SK-N-SH (cell line): Measurements from ENCODE around the gene BFSP2. TPM values are rescaled to one million over a fixed set of nuclear protein-coding genes. Genes with fewer than 3 reads are reported as not detected.

Experiments used
- CTCF ChIA-PET: fragments of 300-600, 350-600 bp; formaldehyde crosslinking; extraction: SDS; loops from one replicate; lab custom pipeline; 2021; lab: Yijun Ruan, JAX
- POLR2A ChIA-PET: fragments of 350-600 bp; sonication (Branson Sonifier 250); formaldehyde crosslinking; extraction: SDS; loops from one replicate; lab custom pipeline; 2020; ENCODE audit warnings: antibody characterized with exemption, inconsistent platforms; lab: Yijun Ruan, JAX
- DNase-seq: peaks from one replicate; pipeline ENCODE4 v3.0.0; 2012
- H2AFZ ChIP-seq: fragments of 200-600 bp; sonication (generic); 2 replicates; pipeline ENCODE4 v1.8.1; 2016; ENCODE audit warnings: antibody characterized with exemption, mild to moderate bottlenecking, low read depth
- H3F3A ChIP-seq: fragments of 200-600 bp; sonication (generic); replicated peaks from 2 replicates; pipeline ENCODE3; 2016; ENCODE audit warnings: antibody characterized with exemption, mild to moderate bottlenecking; ENCODE audit not compliant: insufficient read depth
- H3K27ac ChIP-seq, 2 experiments: fragments of 200-500 bp in 1 of 2; fragments of 200-600 bp in 1 of 2; sonication (Bioruptor generic) in 1 of 2; sonication (generic), shearing (Covaris generic) in 1 of 2; 2 replicates each; pipeline versions ENCODE4 v1.5.1 to v1.6.1; 2014 to 2016; ENCODE audit warnings: low read depth in 2 of 2, inconsistent platforms in 1 of 2, low read length in 1 of 2, mild to moderate bottlenecking in 1 of 2, mixed read lengths in 1 of 2
- H3K27me3 ChIP-seq: fragments of 200-600 bp; sonication (generic), shearing (Covaris generic); 2 replicates; pipeline ENCODE4 v1.6.1; 2016; ENCODE audit warnings: mixed run types; ENCODE audit not compliant: insufficient read depth
- H3K36me3 ChIP-seq, 2 experiments: fragments of 200-500 bp in 1 of 2; fragments of 200-600 bp in 1 of 2; sonication (Bioruptor generic) in 1 of 2; sonication (generic) in 1 of 2; replicated peaks in 1 of 2; 2 replicates each; pipeline versions ENCODE3 to v1.5.1; 2014 to 2016; ENCODE audit warnings: low read length in 1 of 2, mild to moderate bottlenecking in 1 of 2; ENCODE audit not compliant: insufficient read depth in 2 of 2, control insufficient read depth in 1 of 2
- H3K4me1 ChIP-seq, 2 experiments: fragments of 200-500 bp in 1 of 2; fragments of 200-600 bp in 1 of 2; sonication (Bioruptor generic) in 1 of 2; sonication (generic), shearing (Covaris generic) in 1 of 2; 2 replicates each; pipeline versions ENCODE4 v1.5.1 to v1.6.1; 2014 to 2016; ENCODE audit warnings: low read depth in 1 of 2, low read length in 1 of 2, mixed run types in 1 of 2; ENCODE audit not compliant: insufficient read depth in 2 of 2, control insufficient read depth in 1 of 2
- H3K4me2 ChIP-seq: fragments of 200-600 bp; sonication (generic), shearing (Covaris generic); 2 replicates; pipeline ENCODE4 v1.6.1; 2017; ENCODE audit warnings: mixed run types
- H3K4me3 ChIP-seq, 2 experiments: fragments of 200-500 bp in 1 of 2; fragments of 200-600 bp in 1 of 2; sonication (Bioruptor generic) in 1 of 2; sonication (generic), shearing (Covaris generic) in 1 of 2; 2 replicates each; pipeline versions ENCODE4 v1.5.1 to v1.8.1; 2014 to 2016; ENCODE audit warnings: low read depth in 2 of 2, inconsistent platforms in 1 of 2, low read length in 1 of 2, mild to moderate bottlenecking in 1 of 2, mixed read lengths in 1 of 2, moderate library complexity in 1 of 2
- H3K79me2 ChIP-seq: fragments of 200-600 bp; sonication (generic); 2 replicates; pipeline ENCODE4 v1.8.1; 2017; ENCODE audit warnings: mild to moderate bottlenecking; ENCODE audit not compliant: insufficient read depth
- H3K9ac ChIP-seq: fragments of 200-600 bp; sonication (generic); 2 replicates; pipeline ENCODE4 v1.6.1; 2017; ENCODE audit warnings: mixed run types
- H3K9me2 ChIP-seq: fragments of 200-600 bp; sonication (generic); 2 replicates; pipeline ENCODE4 v1.6.1; 2017; ENCODE audit warnings: mixed run types
- H3K9me3 ChIP-seq: fragments of 200-600 bp; sonication (generic); 2 replicates; pipeline ENCODE4 v1.6.1; 2017; ENCODE audit warnings: mixed run types, mild to moderate bottlenecking, moderate library complexity
- H4K20me1 ChIP-seq: fragments of 200-600 bp; sonication (generic); 2 replicates; pipeline ENCODE4 v1.6.1; 2017; ENCODE audit warnings: mild to moderate bottlenecking, mixed run types; ENCODE audit not compliant: insufficient read depth
- CHD2 ChIP-seq: fragments of 150-350 bp; IDR thresholded peaks from 2 replicates; pipeline ENCODE4 v1.6.1; 2018; ENCODE audit warnings: low read length; ENCODE audit not compliant: partially characterized antibody
- ELF1 ChIP-seq: IDR thresholded peaks from 2 replicates; pipeline ENCODE4 v1.4.0; 2012
- EP300 ChIP-seq, 2 experiments: IDR thresholded peaks; 2 replicates each; pipeline versions ENCODE4 v1.4.0 to v1.6.1; 2012; ENCODE audit warnings: borderline replicate concordance in 1 of 2, low read depth in 1 of 2, low read length in 1 of 2
- FOXJ3 ChIP-seq: sonication (generic); formaldehyde crosslinking; IDR thresholded peaks from 2 replicates; pipeline ENCODE4 v1.5.1; 2020; ENCODE audit warnings: mild to moderate bottlenecking, missing genetic modification reagents
- FOXM1 ChIP-seq: IDR thresholded peaks from 2 replicates; pipeline ENCODE4 v1.4.0; 2012; ENCODE audit warnings: low read depth, mild to moderate bottlenecking
- MEF2A ChIP-seq: IDR thresholded peaks from 2 replicates; pipeline ENCODE4 v1.4.0; 2012; ENCODE audit warnings: low read depth, borderline replicate concordance
- RAD21 ChIP-seq: IDR thresholded peaks from 2 replicates; pipeline ENCODE4 v1.6.1; 2012; ENCODE audit warnings: mild to moderate bottlenecking, low read length
- RFX5 ChIP-seq: IDR thresholded peaks from 2 replicates; pipeline ENCODE4 v1.6.1; 2012; ENCODE audit warnings: mild to moderate bottlenecking, improper control_type of control experiment, low read length
- SMC3 ChIP-seq: IDR thresholded peaks from 2 replicates; pipeline ENCODE4 v1.6.1; 2012; ENCODE audit warnings: low read depth, low read length, improper control_type of control experiment
- TAF1 ChIP-seq: IDR thresholded peaks from 2 replicates; pipeline ENCODE4 v1.6.1; 2012; ENCODE audit warnings: low read depth, mild to moderate bottlenecking, low read length, moderate library complexity, borderline replicate concordance
- TEAD4 ChIP-seq: IDR thresholded peaks from 2 replicates; pipeline ENCODE4 v1.4.0; 2012; ENCODE audit warnings: mild to moderate bottlenecking, borderline replicate concordance; ENCODE audit not compliant: insufficient read depth
- ZBTB33 ChIP-seq: IDR thresholded peaks from 2 replicates; pipeline ENCODE4 v1.4.0; 2012; ENCODE audit warnings: low read depth, borderline replicate concordance
- WGBS: methylation state at CpG from one replicate; pipeline ENCODE4 v1.1.6; 2017; ENCODE audit warnings: low lambda C conversion rate; 5-methylcytosine and 5-hydroxymethylcytosine counted together
- polyA plus RNA-seq, 3 experiments: library from polyadenylated mRNA; depleted of rRNA; stranded (reverse); fragments of >200 nt; gene quantifications; 2 replicates each; pipeline ENCODE4 v1.2.3, GENCODE V29; 2012
- TF ChIP-seq, protein P1 (sequence below): fragments of 200-600 bp; sonication (generic); IDR thresholded peaks from 2 replicates; pipeline ENCODE4 v1.6.1; 2017; ENCODE audit warnings: antibody characterized with exemption, mild to moderate bottlenecking, moderate library complexity
- TF ChIP-seq, protein P2 (sequence below): IDR thresholded peaks from 2 replicates; pipeline ENCODE4 v1.6.1; 2012; ENCODE audit warnings: mild to moderate bottlenecking, low read depth, low read length, moderate library complexity

Gene BFSP2
- polyA plus RNA-seq, 1 of the 3 experiments (the other 2 are of a cell fraction): not detected

- 71% methylated on average over 6 of the region's 7 CpGs for WGBS
- Histone ChIP-seq H3K4me2 (no peak overlapping the region), H3K9me3 (no peaks in the 10 kb centered on the region), H3K9me2 (no peaks in the 10 kb centered on the region), H3K79me2 (no peaks in the 10 kb centered on the region), H3K36me3 (no peaks in the 10 kb centered on the region), H3K27me3 (no peaks in the 10 kb centered on the region), H3K9ac (no peak overlapping the region), H3K4me3 (no peak overlapping the region), H3K27ac (no peak overlapping the region), H3K4me1 (peaks cover 0 to 2% of the 10 kb centered on the region in 2 experiments; a peak in 1 of 4 replicates), H2AFZ (no peak overlapping the region), H4K20me1 (no peaks in the 10 kb centered on the region), H3F3A (no peaks in the 10 kb centered on the region)
- CTCF ChIA-PET: interaction anchor here (1.4 kb wide), 1 partner anchor 109 kb away, joined by 4 read pairs; no protein-coding TSS in a partner anchor
- TF ChIP-seq SMC3: no peak
- TF ChIP-seq RAD21: no peak
- no peak for TF ChIP-seq MEF2A
- POLR2A ChIA-PET: no interaction called here
- no peak for DNase-seq
These were observed 69.4 kb downstream of the BFSP2 start for GRCh38 chr3:133469140-133469731.

GRCh38 chr3:133472242-133472641 is 72.4 kb downstream of the BFSP2 start:
- Histone ChIP-seq H3K36me3 (no peaks in the 10 kb centered on the region), H3K27me3 (no peaks in the 10 kb centered on the region), H3F3A (no peaks in the 10 kb centered on the region), H4K20me1 (no peaks in the 10 kb centered on the region), H3K9me2 (no peaks in the 10 kb centered on the region), H3K4me1 (peaks cover 0 to 3% of the 10 kb centered on the region in 2 experiments; a peak in 1 of 4 replicates), H2AFZ (no peak overlapping the region), H3K79me2 (no peaks in the 10 kb centered on the region), H3K9me3 (no peaks in the 10 kb centered on the region), H3K9ac (no peak overlapping the region), H3K4me2 (no peak overlapping the region), H3K4me3 (no peak overlapping the region), H3K27ac (no peak overlapping the region)
- TF ChIP-seq EP300 (IDR thresholded peaks at IDR 0.05; ENCODE audit: borderline replicate concordance in 1 of 2, low read depth in 1 of 2, low read length in 1 of 2): no peak
- TF ChIP-seq, protein P1, sequence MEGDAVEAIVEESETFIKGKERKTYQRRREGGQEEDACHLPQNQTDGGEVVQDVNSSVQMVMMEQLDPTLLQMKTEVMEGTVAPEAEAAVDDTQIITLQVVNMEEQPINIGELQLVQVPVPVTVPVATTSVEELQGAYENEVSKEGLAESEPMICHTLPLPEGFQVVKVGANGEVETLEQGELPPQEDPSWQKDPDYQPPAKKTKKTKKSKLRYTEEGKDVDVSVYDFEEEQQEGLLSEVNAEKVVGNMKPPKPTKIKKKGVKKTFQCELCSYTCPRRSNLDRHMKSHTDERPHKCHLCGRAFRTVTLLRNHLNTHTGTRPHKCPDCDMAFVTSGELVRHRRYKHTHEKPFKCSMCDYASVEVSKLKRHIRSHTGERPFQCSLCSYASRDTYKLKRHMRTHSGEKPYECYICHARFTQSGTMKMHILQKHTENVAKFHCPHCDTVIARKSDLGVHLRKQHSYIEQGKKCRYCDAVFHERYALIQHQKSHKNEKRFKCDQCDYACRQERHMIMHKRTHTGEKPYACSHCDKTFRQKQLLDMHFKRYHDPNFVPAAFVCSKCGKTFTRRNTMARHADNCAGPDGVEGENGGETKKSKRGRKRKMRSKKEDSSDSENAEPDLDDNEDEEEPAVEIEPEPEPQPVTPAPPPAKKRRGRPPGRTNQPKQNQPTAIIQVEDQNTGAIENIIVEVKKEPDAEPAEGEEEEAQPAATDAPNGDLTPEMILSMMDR: no peak
- no peak for TF ChIP-seq FOXM1
- no peak for TF ChIP-seq FOXJ3 (CRISPR knock-in tag)
- TF ChIP-seq CHD2: no peak
- TF ChIP-seq, protein P2, sequence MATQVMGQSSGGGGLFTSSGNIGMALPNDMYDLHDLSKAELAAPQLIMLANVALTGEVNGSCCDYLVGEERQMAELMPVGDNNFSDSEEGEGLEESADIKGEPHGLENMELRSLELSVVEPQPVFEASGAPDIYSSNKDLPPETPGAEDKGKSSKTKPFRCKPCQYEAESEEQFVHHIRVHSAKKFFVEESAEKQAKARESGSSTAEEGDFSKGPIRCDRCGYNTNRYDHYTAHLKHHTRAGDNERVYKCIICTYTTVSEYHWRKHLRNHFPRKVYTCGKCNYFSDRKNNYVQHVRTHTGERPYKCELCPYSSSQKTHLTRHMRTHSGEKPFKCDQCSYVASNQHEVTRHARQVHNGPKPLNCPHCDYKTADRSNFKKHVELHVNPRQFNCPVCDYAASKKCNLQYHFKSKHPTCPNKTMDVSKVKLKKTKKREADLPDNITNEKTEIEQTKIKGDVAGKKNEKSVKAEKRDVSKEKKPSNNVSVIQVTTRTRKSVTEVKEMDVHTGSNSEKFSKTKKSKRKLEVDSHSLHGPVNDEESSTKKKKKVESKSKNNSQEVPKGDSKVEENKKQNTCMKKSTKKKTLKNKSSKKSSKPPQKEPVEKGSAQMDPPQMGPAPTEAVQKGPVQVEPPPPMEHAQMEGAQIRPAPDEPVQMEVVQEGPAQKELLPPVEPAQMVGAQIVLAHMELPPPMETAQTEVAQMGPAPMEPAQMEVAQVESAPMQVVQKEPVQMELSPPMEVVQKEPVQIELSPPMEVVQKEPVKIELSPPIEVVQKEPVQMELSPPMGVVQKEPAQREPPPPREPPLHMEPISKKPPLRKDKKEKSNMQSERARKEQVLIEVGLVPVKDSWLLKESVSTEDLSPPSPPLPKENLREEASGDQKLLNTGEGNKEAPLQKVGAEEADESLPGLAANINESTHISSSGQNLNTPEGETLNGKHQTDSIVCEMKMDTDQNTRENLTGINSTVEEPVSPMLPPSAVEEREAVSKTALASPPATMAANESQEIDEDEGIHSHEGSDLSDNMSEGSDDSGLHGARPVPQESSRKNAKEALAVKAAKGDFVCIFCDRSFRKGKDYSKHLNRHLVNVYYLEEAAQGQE: no peak
- no peak for TF ChIP-seq RFX5
- no peak for TF ChIP-seq SMC3
- no peak for TF ChIP-seq TAF1
- no peak for TF ChIP-seq ZBTB33
- TF ChIP-seq RAD21: no peak
- no peak for TF ChIP-seq TEAD4
- TF ChIP-seq ELF1: no peak
- DNase-seq: no peak
- CTCF ChIA-PET: interaction anchor here (1.0 to 1.6 kb wide), 2 partner anchors 15 kb away, joined by 6 to 7 read pairs; no protein-coding TSS in a partner anchor
- WGBS: 86% methylated on average over 24 of the region's 24 CpGs
- POLR2A ChIA-PET: no interaction called here
